ENCODE data around the gene GLI3.

GLI3 gene

DNA sequence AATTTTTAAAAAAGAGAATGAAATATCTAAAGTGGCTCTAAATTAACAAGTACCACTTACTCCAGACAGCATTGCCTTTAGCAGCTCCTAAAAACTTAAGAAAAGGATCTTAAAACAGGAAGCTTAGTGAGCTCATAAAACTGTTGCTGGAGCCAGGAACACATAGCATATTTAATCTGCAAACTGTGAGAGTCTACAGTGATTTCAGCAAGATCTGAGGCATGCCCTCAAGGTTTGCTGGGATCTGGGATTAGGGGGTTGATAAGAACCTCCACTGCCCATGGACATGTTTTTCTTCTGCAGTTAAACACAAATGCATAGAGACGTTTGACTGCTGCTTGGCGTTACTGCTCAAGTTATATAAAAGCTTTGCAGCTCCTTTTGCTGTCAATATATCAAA, 3.8 kb downstream of the GLI3 start:
- Mint-ChIP-seq H3K27me3 (peaks cover 39% of the 10 kb centered on the region), H3K4me1 (peaks cover 4% of the 10 kb centered on the region), H3K36me3 (ENCODE audit: insufficient read depth) (peaks cover 3% of the 10 kb centered on the region), H3K9me3 (no peaks in the 10 kb centered on the region), H3K4me3 (no peak overlapping the region), H3K27ac (ENCODE audit: low read depth) (no peak overlapping the region)
- ATAC-seq (replicated peaks; ENCODE audit: extremely low read depth, poor library complexity, severe bottlenecking) (no peak), DNase-seq (ENCODE audit: low spot score in 2 of 2) (no peak)

- H3K27ac Mint-ChIP-seq (ENCODE audit: low read depth): no peak overlapping the region
- H3K4me3 Mint-ChIP-seq: no peak overlapping the region
- ATAC-seq (replicated peaks; ENCODE audit: extremely low read depth, poor library complexity, severe bottlenecking) (no peak), DNase-seq (ENCODE audit: low spot score in 2 of 2) (no peak)
- H3K36me3 Mint-ChIP-seq (ENCODE audit: insufficient read depth): peaks cover under 1% of the 10 kb centered on the region
- peaks cover 40% of the 10 kb centered on the region for H3K27me3 Mint-ChIP-seq
- no peaks in the 10 kb centered on the region for H3K9me3 Mint-ChIP-seq
- no peaks in the 10 kb centered on the region for H3K4me1 Mint-ChIP-seq
Observed at GRCh38 chr7:42232275-42232674, 4.7 kb downstream of the GLI3 start.

DNA sequence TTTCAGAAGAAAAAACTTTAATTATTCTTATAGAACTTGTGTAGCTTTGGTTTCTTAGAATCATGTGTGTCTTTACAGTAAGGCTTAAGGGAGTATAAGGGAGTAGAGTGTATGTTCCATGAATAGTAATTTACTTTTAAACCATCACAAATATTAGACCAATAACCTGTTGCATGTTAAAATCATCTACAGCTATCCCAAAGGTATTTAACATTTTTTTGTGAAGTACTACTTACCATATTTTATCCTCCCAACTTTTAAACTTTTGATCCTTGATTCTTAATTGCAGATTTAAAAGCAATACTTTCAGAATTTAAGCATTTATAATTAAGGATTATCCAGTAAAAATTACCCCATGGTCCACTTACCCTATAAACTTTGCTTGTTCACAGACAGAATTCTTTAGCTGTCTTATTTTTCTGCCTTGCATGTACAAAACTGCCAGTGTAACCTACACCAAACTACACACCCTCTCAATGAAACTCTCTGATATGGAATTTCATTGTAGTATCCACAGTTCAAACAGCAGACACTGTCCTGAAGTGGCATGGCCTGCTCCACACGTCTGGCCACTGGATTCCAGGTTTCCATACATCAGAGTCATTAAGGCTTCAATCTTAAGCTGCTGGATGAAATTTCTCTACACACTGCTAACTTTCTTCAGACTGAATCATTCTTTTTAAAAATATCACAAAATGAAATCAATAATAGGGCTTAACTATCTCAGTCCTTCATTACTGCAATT, 5.8 kb downstream of the GLI3 start:
- Mint-ChIP-seq H3K27ac (ENCODE audit: low read depth) (no peak overlapping the region), H3K27me3 (peaks cover 49% of the 10 kb centered on the region), H3K4me3 (no peak overlapping the region), H3K4me1 (no peaks in the 10 kb centered on the region), H3K36me3 (ENCODE audit: insufficient read depth) (no peaks in the 10 kb centered on the region), H3K9me3 (no peaks in the 10 kb centered on the region)
- ATAC-seq (replicated peaks; ENCODE audit: extremely low read depth, poor library complexity, severe bottlenecking) (no peak), DNase-seq (ENCODE audit: low spot score in 2 of 2) (no peak)

DNA sequence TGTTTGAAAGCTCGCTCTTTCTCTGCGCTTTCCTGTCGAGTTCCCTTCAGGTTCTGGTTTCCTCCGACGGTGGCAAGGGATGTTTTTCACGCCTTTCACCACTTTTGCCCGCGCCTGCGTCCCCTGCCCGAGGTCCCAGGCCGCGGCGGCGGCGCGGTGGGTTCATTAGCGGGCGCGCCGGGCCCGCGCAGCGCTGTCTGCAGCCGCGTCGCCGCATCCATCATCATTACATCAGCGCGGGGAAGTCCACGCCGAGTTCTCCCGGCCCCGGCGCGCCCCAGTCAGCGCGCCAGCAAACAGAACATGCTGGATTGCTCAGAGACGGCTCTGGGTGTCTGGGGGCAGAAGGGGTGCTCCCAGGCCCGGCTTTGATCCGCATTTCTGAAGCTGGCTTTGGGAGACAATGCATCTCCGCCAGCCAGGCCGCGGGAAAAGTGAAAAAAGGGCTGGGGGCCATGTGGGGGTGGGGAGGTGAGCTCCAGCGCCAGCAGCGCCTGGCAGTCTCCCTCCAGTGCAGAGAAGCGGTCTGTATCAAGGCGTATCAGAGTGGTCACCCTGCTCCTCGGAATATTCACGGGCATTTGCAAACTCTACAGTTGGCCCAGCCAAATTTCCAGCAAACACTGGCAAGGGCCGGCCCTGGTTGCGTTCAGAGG, 8.9 kb downstream of the GLI3 start:
- Mint-ChIP-seq H3K36me3 (ENCODE audit: insufficient read depth) (no peaks in the 10 kb centered on the region), H3K4me3 (no peak overlapping the region), H3K27me3 (peaks cover 43% of the 10 kb centered on the region), H3K4me1 (no peaks in the 10 kb centered on the region), H3K9me3 (no peaks in the 10 kb centered on the region), H3K27ac (ENCODE audit: low read depth) (no peak overlapping the region)
- ATAC-seq (replicated peaks; ENCODE audit: extremely low read depth, poor library complexity, severe bottlenecking) (no peak), DNase-seq (ENCODE audit: low spot score in 2 of 2) (no peak)

DNA sequence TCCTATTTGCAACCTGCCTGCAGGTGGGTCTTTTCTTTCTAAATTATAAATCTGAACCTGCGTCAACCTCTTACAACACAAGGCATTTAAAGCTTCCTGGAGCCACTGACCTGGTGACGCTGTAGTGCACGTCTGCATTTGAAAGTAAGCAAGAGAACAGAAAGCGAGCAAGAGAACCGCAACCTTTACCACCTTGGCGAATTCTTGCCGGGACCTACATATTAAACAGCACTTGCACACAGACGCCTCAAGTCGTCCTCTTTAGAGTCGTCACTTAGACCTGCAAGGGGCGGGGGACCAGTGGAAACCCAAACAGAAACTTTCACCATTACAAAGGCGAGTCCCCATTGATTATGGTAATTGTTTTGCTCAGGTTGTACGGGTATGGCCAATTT, 9.5 kb downstream of the GLI3 start:
- ATAC-seq (replicated peaks; ENCODE audit: extremely low read depth, poor library complexity, severe bottlenecking) (peak; percentile 58), DNase-seq (ENCODE audit: low spot score in 2 of 2) (no peak)
- no peaks in the 10 kb centered on the region for H3K9me3 Mint-ChIP-seq
- H3K27me3 Mint-ChIP-seq: peaks cover 39% of the 10 kb centered on the region
- no peak overlapping the region for H3K4me3 Mint-ChIP-seq
- no peaks in the 10 kb centered on the region for H3K36me3 Mint-ChIP-seq (ENCODE audit: insufficient read depth)
- no peak overlapping the region for H3K27ac Mint-ChIP-seq (ENCODE audit: low read depth)
- H3K4me1 Mint-ChIP-seq: no peaks in the 10 kb centered on the region

DNA sequence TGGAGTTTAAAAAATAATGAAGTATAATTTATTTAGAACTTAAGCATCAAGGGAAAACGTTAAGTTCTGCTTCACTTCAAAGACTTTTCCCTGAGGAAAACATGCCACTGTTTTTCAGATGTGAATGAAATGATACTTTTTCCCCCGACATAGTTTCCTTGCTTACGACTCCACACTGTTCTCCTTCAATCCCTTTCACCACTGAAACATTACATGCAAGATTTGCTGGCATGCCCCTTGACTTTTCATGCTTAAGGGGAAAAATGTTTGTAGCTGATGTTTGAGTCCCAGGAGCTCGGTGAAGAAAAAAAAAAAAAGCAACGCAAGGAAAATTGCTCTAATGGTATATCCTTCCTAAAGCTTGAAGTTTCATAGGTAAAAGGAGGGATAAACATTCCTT, 10.0 kb downstream of the GLI3 start:
- H3K36me3 Mint-ChIP-seq (ENCODE audit: insufficient read depth): no peaks in the 10 kb centered on the region

DNA sequence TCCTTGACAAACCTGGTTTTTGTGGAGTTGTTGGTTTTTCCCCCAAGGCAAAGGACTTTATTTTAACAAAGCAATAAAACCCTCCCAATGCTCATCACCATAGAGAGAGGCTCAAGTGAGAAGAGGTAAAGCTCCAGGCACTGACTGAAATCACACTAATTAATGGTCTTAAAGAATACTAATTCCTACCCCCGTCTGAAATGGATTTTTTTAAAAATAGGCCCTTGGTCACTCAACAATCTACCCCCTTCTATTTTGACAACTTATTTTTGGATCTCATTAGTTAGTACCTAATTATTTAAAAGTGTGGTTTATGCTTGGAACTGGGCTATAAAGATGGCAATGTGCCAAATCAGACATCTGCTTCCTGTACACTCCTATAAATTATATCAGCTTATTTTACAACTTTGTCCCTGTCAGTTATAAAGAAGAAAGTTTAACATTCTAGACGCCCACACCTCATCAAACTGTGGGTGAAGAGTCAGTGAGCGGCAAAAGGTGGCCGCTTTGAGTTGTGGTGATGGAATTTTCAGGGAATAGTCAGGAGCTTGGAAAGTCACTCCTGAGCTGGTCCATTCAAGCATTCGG, 10.6 kb downstream of the GLI3 start:
- no peaks in the 10 kb centered on the region for H3K36me3 Mint-ChIP-seq (ENCODE audit: insufficient read depth)
- H3K4me1 Mint-ChIP-seq: no peaks in the 10 kb centered on the region
- DNase-seq (ENCODE audit: low spot score in 2 of 2) (no peak), ATAC-seq (replicated peaks; ENCODE audit: extremely low read depth, poor library complexity, severe bottlenecking) (no peak)
- H3K9me3 Mint-ChIP-seq: no peaks in the 10 kb centered on the region
- no peak overlapping the region for H3K4me3 Mint-ChIP-seq
- no peak overlapping the region for H3K27ac Mint-ChIP-seq (ENCODE audit: low read depth)
- H3K27me3 Mint-ChIP-seq: peaks cover 28% of the 10 kb centered on the region

More for the DNA sequence above, 10.0 kb downstream of the GLI3 start:
- no peak overlapping the region for H3K4me3 Mint-ChIP-seq
- H3K4me1 Mint-ChIP-seq: no peaks in the 10 kb centered on the region
- ATAC-seq (replicated peaks; ENCODE audit: extremely low read depth, poor library complexity, severe bottlenecking) (no peak), DNase-seq (ENCODE audit: low spot score in 2 of 2) (no peak)
- no peak overlapping the region for H3K27ac Mint-ChIP-seq (ENCODE audit: low read depth)
- no peaks in the 10 kb centered on the region for H3K9me3 Mint-ChIP-seq
- H3K27me3 Mint-ChIP-seq: peaks cover 33% of the 10 kb centered on the region

DNA sequence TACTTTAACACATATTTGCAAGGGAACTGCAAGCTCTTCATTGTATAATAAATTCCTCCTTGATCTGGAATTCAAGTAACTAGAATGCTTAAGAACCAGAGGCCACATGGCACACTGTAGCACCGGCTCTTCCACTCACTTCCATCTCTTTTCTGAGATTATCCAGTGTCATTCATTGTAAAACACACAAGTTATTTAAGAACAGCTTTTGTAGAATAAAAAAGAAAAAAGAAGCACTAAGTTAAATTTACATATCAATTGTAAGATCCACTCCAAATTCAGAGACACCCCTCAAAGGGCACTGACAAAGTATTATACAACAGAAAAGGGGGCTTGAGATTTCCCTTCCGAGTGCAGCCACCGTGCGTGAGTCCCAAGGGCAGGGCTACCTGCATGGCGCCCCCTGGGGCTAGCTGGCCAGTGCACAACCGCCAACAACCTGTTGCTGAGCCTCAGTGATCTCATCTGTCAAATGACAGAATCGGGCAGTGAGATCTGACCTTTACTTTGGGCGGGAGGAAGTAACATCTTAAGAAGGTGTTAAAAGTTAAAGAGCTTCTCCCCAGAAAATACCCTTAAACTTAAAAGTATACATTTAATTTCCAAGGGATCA, 12.5 kb downstream of the GLI3 start:
- Mint-ChIP-seq H3K9me3 (no peaks in the 10 kb centered on the region), H3K4me1 (no peaks in the 10 kb centered on the region), H3K27ac (ENCODE audit: low read depth) (no peak overlapping the region), H3K4me3 (no peak overlapping the region), H3K27me3 (peaks cover 23% of the 10 kb centered on the region), H3K36me3 (ENCODE audit: insufficient read depth) (peaks cover 2% of the 10 kb centered on the region)
- ATAC-seq (replicated peaks; ENCODE audit: extremely low read depth, poor library complexity, severe bottlenecking): no peak
- DNase-seq (ENCODE audit: low spot score in 2 of 2): no peak

- Mint-ChIP-seq H3K27me3 (peaks cover 23% of the 10 kb centered on the region), H3K27ac (ENCODE audit: low read depth) (no peak overlapping the region)
- DNase-seq (ENCODE audit: low spot score in 2 of 2): no peak
Observed at GRCh38 chr7:42222891-42223290, 14.1 kb downstream of the GLI3 start.

DNA sequence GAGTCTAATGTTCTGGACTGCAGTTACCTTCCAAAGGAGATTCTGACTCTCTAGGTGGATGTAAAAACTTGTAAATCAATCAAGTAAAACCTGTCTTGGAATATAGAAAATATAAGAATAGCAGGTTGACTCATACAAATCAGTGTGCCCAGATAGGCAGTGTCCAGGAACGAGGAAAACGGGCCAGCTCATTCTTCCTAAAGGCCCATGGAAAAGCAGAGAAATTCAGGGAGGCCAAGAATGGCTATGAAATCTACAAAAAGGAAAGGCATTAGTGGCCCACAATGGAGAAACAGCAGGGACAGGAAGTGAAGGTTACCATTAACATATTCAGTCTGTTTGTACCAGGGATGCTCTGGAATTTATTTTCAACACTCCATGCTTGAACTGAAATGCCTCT, 14.9 kb downstream of the GLI3 start:
- Mint-ChIP-seq H3K4me3 (no peak overlapping the region), H3K9me3 (no peaks in the 10 kb centered on the region), H3K4me1 (no peaks in the 10 kb centered on the region), H3K27me3 (peaks cover 15% of the 10 kb centered on the region), H3K27ac (ENCODE audit: low read depth) (no peak overlapping the region), H3K36me3 (ENCODE audit: insufficient read depth) (peaks cover 2% of the 10 kb centered on the region)
- ATAC-seq (replicated peaks; ENCODE audit: extremely low read depth, poor library complexity, severe bottlenecking) (no peak), DNase-seq (ENCODE audit: low spot score in 2 of 2) (no peak)

More at GRCh38 chr7:42222891-42223290, 14.1 kb downstream of the GLI3 start:
- H3K4me3 Mint-ChIP-seq: no peak overlapping the region
- no peaks in the 10 kb centered on the region for H3K4me1 Mint-ChIP-seq
- no peak for ATAC-seq (replicated peaks; ENCODE audit: extremely low read depth, poor library complexity, severe bottlenecking)
- no peaks in the 10 kb centered on the region for H3K9me3 Mint-ChIP-seq
- H3K36me3 Mint-ChIP-seq (ENCODE audit: insufficient read depth): peaks cover 2% of the 10 kb centered on the region

- Mint-ChIP-seq H3K27me3 (peaks cover 8% of the 10 kb centered on the region), H3K4me1 (no peaks in the 10 kb centered on the region), H3K27ac (ENCODE audit: low read depth) (no peak overlapping the region), H3K36me3 (ENCODE audit: insufficient read depth) (peaks cover 2% of the 10 kb centered on the region), H3K4me3 (no peak overlapping the region), H3K9me3 (no peaks in the 10 kb centered on the region)
- DNase-seq (ENCODE audit: low spot score in 2 of 2) (no peak), ATAC-seq (replicated peaks; ENCODE audit: extremely low read depth, poor library complexity, severe bottlenecking) (no peak)
Observed at GRCh38 chr7:42221304-42221703, 15.7 kb downstream of the GLI3 start.

GRCh38 chr7:42219447-42219846, 17.6 kb downstream of the GLI3 start:
- no peak overlapping the region for H3K27ac Mint-ChIP-seq (ENCODE audit: low read depth)
- H3K4me3 Mint-ChIP-seq: no peak overlapping the region
- H3K36me3 Mint-ChIP-seq (ENCODE audit: insufficient read depth): peaks cover 2% of the 10 kb centered on the region
- H3K4me1 Mint-ChIP-seq: no peaks in the 10 kb centered on the region
- DNase-seq (ENCODE audit: low spot score in 2 of 2): no peak
- H3K9me3 Mint-ChIP-seq: no peaks in the 10 kb centered on the region
- ATAC-seq (replicated peaks; ENCODE audit: extremely low read depth, poor library complexity, severe bottlenecking): no peak
- no peaks in the 10 kb centered on the region for H3K27me3 Mint-ChIP-seq

DNA sequence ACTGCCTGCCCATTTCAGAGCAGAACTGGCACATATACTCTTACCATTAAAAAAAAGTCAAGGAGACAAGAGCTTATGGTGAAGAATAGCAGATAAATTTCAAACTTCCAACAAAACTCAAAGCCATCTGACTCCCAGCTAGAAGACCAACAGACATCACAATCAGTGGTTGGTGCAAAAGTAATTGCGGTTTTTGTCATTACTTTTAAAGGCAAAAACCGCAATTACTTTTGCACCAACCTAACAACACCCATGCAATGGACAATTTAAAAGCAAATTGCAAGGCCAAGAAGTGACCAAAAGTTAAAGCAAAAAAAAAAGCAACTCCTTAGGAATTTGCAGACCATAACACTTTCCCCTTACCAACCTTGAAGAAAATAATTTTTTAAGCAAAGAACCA, 18.8 kb downstream of the GLI3 start:
- H3K9me3 Mint-ChIP-seq: no peaks in the 10 kb centered on the region
- H3K36me3 Mint-ChIP-seq (ENCODE audit: insufficient read depth): peaks cover 2% of the 10 kb centered on the region
- no peak for DNase-seq (ENCODE audit: low spot score in 2 of 2)

More for the DNA sequence above, 18.8 kb downstream of the GLI3 start:
- ATAC-seq (replicated peaks; ENCODE audit: extremely low read depth, poor library complexity, severe bottlenecking): no peak
- H3K4me1 Mint-ChIP-seq: no peaks in the 10 kb centered on the region
- H3K27me3 Mint-ChIP-seq: no peaks in the 10 kb centered on the region
- H3K27ac Mint-ChIP-seq (ENCODE audit: low read depth): no peak overlapping the region
- no peak overlapping the region for H3K4me3 Mint-ChIP-seq

Measured in central memory CD8-positive, alpha-beta T cell (primary cell).